Measurements from ENCODE around the gene DRGX.

The DRGX gene

GRCh38 chr10:49350138-49350537 lies 45.8 kb downstream of the DRGX start:
- no peak overlapping the region for H3K4me3 ChIP-seq (ENCODE audit: low read length)
- no peak for TF ChIP-seq CTCF (IDR thresholded peaks at IDR 0.05; ENCODE audit: insufficient read depth, low read depth, low read length, missing control alignments)
- no peak for DNase-seq (ENCODE audit: low read depth)

GRCh38 chr10:49349390-49349789 lies 46.5 kb downstream of the DRGX start:
- no peak for DNase-seq (ENCODE audit: low read depth)
- H3K4me3 ChIP-seq (ENCODE audit: low read length), result no peak overlapping the region
- TF ChIP-seq CTCF (IDR thresholded peaks at IDR 0.05; ENCODE audit: insufficient read depth, low read depth, low read length, missing control alignments), result no peak

GRCh38 chr10:49348593-49348992 lies 47.3 kb downstream of the DRGX start:
- no peak overlapping the region for H3K4me3 ChIP-seq (ENCODE audit: low read length)
- no peak for DNase-seq (ENCODE audit: low read depth)
- no peak for TF ChIP-seq CTCF (IDR thresholded peaks at IDR 0.05; ENCODE audit: insufficient read depth, low read depth, low read length, missing control alignments)

- DNase-seq (ENCODE audit: low read depth), result no peak
- no peak for TF ChIP-seq CTCF (IDR thresholded peaks at IDR 0.05; ENCODE audit: insufficient read depth, low read depth, low read length, missing control alignments)
- H3K4me3 ChIP-seq (ENCODE audit: low read length), result no peak overlapping the region
Observed at GRCh38 chr10:49347827-49348226, 48.1 kb downstream of the DRGX start.

- no peak for DNase-seq (ENCODE audit: low read depth)
- H3K4me3 ChIP-seq (ENCODE audit: low read length), result no peak overlapping the region
- no peak for TF ChIP-seq CTCF (IDR thresholded peaks at IDR 0.05; ENCODE audit: insufficient read depth, low read depth, low read length, missing control alignments)
Observed at GRCh38 chr10:49347342-49347741, 48.5 kb downstream of the DRGX start.

GRCh38 chr10:49344840-49345239 lies 51.0 kb downstream of the DRGX start:
- H3K4me3 ChIP-seq (ENCODE audit: low read length), result no peak overlapping the region
- no peak for TF ChIP-seq CTCF (IDR thresholded peaks at IDR 0.05; ENCODE audit: insufficient read depth, low read depth, low read length, missing control alignments)
- DNase-seq (ENCODE audit: low read depth), result no peak

- no peak for DNase-seq (ENCODE audit: low read depth)
- H3K4me3 ChIP-seq (ENCODE audit: low read length), result no peak overlapping the region
- TF ChIP-seq CTCF (IDR thresholded peaks at IDR 0.05; ENCODE audit: insufficient read depth, low read depth, low read length, missing control alignments), result no peak
Observed at GRCh38 chr10:49338604-49339003, 57.3 kb downstream of the DRGX start.

All from epithelial cell of esophagus (primary cell).